GM13976 (cell line): ENCODE data around the gene HHATL.

Experiments used
- DNase-seq: peaks from one replicate; pipeline ENCODE4 v3.0.0; 2012; ENCODE audit warnings: low spot score
- in situ Hi-C: fragments of 300-500 bp; cut with MboI; formaldehyde crosslinking; loops from one replicate; pipeline ENCODE4 v1.12.0; 2022; ENCODE audit warnings: low sequenced_read_pairs, mixed read lengths, inconsistent platforms; ENCODE audit not compliant: unreplicated experiment
- TF ChIP-seq, protein P1 (sequence below): IDR thresholded peaks from 2 replicates; pipeline ENCODE4 v1.5.1; 2012; ENCODE audit warnings: borderline replicate concordance, mild to moderate bottlenecking; ENCODE audit not compliant: insufficient read depth; ENCODE audit errors: extremely low read depth, missing control alignments, control extremely low read depth

HHATL gene

DNA sequence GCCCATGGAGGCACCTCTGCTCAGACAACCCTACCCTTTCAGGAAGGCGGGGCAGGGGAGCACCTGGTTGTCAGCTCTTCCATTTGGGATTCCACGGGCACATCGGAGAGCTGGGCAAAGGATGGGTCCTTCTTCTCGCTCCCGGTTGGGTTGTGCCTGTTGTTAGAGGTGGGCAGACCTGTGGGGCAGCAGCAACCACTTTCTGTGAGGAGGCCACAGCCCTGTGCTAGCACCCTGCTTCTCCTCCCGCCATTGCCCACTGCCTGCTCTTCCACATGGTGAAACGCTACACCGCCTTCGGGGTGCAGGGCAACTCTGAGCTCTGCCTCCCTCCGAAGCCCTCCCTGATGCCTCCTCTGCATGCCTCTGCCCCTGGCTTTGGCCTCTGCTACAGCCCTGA, 7.0 kb upstream of the HHATL start:
- TF ChIP-seq, protein P1, sequence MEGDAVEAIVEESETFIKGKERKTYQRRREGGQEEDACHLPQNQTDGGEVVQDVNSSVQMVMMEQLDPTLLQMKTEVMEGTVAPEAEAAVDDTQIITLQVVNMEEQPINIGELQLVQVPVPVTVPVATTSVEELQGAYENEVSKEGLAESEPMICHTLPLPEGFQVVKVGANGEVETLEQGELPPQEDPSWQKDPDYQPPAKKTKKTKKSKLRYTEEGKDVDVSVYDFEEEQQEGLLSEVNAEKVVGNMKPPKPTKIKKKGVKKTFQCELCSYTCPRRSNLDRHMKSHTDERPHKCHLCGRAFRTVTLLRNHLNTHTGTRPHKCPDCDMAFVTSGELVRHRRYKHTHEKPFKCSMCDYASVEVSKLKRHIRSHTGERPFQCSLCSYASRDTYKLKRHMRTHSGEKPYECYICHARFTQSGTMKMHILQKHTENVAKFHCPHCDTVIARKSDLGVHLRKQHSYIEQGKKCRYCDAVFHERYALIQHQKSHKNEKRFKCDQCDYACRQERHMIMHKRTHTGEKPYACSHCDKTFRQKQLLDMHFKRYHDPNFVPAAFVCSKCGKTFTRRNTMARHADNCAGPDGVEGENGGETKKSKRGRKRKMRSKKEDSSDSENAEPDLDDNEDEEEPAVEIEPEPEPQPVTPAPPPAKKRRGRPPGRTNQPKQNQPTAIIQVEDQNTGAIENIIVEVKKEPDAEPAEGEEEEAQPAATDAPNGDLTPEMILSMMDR, result no peak
- no peak for DNase-seq
- in situ Hi-C loops, result no loop called here

DNA sequence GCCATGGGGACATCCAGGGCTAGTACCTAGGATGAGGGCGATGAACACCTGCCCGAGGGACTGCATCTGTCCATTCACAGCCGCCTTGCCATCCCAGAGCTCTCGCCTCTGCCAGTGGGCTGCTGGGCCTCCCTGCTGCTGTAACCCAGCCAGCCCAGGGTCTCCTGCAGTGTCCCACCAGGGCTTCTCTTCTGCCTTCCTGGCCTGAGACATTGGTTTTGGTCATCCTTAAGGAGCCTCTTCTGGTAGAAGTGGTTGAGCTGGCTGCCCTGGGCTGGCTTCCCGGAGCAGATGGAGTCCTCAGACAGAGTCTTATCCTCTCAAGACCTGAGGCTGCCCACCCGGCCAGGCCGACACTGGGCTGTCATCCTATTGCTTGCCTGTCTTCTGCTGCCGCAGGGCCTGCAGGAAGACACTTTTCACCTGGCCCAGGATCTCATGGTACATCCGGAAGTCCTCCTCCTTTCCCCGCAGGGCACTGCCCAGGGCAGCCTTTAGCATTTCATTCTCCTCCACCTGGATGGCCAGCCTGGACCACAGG, 6.1 kb upstream of the HHATL start:
- in situ Hi-C loops, result no loop called here
- DNase-seq, result no peak
- TF ChIP-seq, protein P1, result no peak

DNA sequence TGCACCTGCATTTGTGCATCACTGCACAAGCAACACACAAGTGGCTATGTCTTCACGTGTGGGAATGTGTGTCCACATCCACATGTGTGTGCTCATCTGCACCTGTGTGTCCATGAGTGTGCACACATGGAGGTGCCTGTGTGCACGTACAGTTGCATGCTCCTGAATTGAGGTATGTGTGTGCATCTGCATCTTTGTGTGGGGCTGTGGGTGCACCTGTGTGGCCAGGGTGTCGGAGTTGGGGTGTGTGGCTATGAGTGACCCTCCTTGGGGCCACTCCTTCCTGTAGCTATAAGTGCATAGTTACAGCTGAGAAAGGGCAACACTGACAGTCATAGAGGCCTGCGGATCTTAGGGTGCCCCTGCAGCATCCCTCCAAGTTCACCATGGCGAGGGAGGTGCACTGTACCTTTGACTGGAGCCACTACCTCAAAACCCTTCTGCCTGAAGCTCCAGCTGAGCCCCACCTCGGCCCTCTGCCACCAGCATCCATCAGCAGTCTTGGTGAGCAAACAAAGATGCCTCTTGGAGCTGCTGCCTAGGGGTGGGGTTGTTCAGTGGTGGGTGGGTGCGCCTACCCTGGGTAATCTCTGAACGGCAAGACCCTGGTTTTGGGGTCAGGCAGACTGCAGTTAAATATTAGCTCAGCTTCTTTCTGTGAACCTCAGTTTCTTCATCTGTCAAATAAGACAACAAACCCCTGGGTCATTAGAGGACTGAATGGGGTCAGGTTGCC, 5.2 kb upstream of the HHATL start:
- DNase-seq, result no peak
- TF ChIP-seq, protein P1, result no peak
- in situ Hi-C loops, result no loop called here

DNA sequence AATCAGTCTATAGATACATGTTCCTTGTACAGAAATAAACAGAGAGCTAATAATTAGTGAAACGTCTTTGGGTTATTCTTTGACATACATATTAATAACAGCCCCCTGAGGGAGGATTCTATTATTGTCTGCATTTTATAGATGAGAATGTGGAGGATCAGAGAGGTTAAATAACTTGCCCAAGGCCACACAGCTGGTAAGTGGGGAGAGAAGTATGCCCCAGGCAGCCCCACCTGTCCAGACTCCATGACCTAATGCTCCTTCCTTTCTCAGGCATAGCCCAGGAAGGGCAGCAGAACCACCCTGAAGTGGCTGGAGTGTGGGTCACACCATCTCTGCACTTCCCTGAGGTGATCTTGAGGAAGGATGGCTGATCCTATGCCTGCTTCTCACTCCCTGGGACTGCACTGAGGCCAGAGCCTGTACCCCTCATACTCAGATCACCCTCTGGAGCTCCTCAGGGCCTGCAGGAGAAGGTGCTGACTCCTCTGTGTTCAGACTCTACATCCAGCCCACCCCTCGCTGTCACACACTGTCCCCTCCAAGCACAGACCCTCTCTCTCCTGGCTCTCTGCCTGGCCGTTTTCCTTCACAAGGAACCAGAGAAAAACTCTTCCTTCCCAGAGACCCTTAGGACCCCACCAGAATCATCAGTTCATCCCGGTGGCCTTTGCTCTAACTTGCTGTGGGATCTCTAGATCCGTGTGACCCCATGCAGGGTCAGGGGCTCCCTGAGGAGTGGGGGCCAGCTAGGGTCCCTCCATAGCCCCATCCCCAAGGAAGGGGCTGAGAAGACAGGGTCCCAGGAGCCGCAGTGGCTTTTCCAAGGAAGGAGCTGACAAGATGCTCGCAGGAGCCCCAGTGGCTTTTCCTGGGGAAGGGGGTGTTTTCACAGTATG, 4.4 kb upstream of the HHATL start:
- DNase-seq, result no peak
- TF ChIP-seq, protein P1, result no peak
- in situ Hi-C loops, result no loop called here

DNA sequence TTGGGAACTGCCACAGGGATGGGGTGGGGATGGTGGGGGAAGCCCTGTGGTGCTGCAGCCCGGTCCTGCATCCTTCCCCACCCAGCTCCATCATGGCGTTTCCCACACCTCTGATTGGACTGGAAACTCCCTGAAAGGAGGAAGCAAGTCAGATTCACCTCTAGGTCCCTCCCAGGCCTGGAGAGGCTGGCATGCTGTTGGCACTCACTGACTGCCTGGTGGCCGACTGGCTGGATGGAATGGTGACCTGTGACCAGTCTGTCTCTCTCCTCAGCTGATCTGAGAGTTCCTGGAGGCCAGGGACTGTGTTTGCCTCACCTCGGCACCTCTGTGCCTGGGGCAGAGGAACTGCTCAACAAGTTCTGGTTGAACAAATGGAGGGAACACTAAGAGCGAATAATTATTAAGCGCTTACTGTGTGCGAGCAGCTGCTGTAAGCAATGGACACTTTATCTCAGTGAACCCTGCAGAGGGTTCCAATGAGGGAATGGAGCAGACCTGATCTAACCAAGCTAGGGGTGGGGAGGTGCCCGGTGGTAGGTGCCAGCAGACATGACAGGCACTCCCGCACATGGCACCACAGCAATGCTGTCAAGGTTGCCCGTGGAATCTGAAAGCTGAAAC, 3.5 kb upstream of the HHATL start:
- in situ Hi-C loops, result no loop called here
- TF ChIP-seq, protein P1, result no peak
- DNase-seq, result no peak

DNA sequence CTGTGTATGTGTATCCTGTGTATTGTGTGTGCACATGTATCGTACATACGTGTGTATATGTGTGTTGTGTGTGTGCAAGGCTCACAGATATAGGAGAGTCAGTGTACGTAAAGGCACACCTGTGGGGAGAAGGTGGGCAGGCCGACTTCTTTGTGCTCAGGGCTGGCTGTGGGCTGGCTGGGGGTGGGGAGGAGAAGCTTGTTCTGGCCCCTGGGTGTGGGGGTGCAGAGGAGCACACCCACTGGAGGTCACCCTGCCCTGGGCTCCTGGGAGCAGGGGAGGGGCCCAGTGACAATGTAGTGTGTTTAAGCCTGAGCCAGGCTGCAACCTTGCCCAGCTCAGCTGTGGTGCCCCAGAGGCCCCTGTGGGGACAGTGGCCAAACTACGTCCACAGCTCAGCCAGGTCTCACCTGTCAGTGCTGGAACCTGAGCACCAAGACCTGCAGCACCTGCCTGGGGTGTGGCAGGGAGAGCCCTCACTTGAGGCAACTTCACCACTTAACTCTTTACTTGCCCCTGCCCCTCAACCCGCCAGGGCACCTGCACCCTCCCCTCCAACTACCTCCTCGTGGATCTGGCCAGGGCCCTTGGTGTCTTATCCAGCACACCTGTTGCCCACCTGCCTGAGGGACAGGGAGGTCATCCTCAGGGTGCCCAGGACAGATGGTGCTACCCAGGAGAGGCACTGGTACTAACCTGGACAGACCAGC, 2.6 kb upstream of the HHATL start:
- DNase-seq, result peak; percentile 21
- TF ChIP-seq, protein P1, result no peak

More for the DNA sequence above, 2.6 kb upstream of the HHATL start:
- in situ Hi-C loops, result no loop called here
